Ovary (tissue), 9 donors: ENCODE results near the gene MEIS1. TPM values are rescaled to one million over a fixed set of nuclear protein-coding genes. Genes with fewer than 3 reads are reported as not detected.

Experiments used
- DNase-seq, 5 donors: peaks; one replicate each; pipeline ENCODE4 v3.0.0-alpha.2; 2019 to 2020
- H3K27ac ChIP-seq, 2 donors: fragments of 200-600 bp; one replicate each; pipeline versions ENCODE4 v1.5.1 to v1.8.0; 2019 to 2022
- H3K27me3 ChIP-seq: fragments of 200-600 bp; one replicate; pipeline ENCODE4 v1.8.0; 2022
- H3K36me3 ChIP-seq: fragments of 200-600 bp; sonication (generic); one replicate; pipeline ENCODE4 v1.5.1; 2019
- H3K4me1 ChIP-seq: one replicate; pipeline ENCODE4 v1.8.1; 2013; ENCODE audit warnings: mild to moderate bottlenecking, moderate library complexity; ENCODE audit not compliant: insufficient read depth
- H3K4me3 ChIP-seq: fragments of 200-600 bp; sonication (generic); one replicate; pipeline ENCODE4 v1.5.1; 2017
- H3K9me3 ChIP-seq, 2 donors: fragments of 200-600 bp in 1 of 2; sonication (generic) in 1 of 2; one replicate each; pipeline versions ENCODE4 v1.5.1 to v1.8.1; 2013 to 2019; ENCODE audit warnings: mild to moderate bottlenecking in 1 of 2, moderate library complexity in 1 of 2
- EP300 ChIP-seq: sonication (generic); formaldehyde crosslinking; IDR thresholded peaks from one replicate; pipeline ENCODE4 v1.6.1; 2017; ENCODE audit warnings: antibody characterized with exemption
- POLR2A ChIP-seq: fragments of 450-650 bp; IDR thresholded peaks from one replicate; pipeline ENCODE4 v1.6.1; 2017; ENCODE audit warnings: antibody characterized with exemption, mild to moderate bottlenecking, moderate library complexity
- WGBS, 3 donors: extraction: QIAGEN DNeasy Blood & Tissue Kit in 1 of 3; methylation state at CpG; one replicate each; pipeline versions ENCODE4 v1.1.5 to v1.1.7; 2013 to 2017; 5-methylcytosine and 5-hydroxymethylcytosine counted together
- intact Hi-C, 4 donors: fragments of 100-400 bp; cut with DNase I; formaldehyde crosslinking; loops; one replicate each; pipeline versions ENCODE4 v1.11.0 to v1.15.1; 2022 to 2023
- polyA plus RNA-seq, 2 donors: library from polyadenylated mRNA; stranded (reverse); fragments of 200-250 nt in 1 of 2; fragments of 350-450 nt in 1 of 2; fragmentation: Illumina TruSeq in 1 of 2; extraction: RNeasy Lipid Tissue Mini Kit (QIAGEN cat#74804) in 1 of 2; gene quantifications; one replicate each; pipeline ENCODE4 v1.2.3, GENCODE V29; 2013 to 2014
- total RNA-seq, 7 donors: library from RNA; depleted of rRNA in 2 of 7; stranded (reverse); fragments of >200 nt in 2 of 7; fragmentation: NEBNext Ultra II Directional in 3 of 7; extraction: Animal tissue kit (Norgen Biotek cat#: 25700) in 3 of 7; gene quantifications; one replicate each; pipeline versions ENCODE4 v1.1.0 to v1.2.4, GENCODE V29; 2016 to 2023
- TF ChIP-seq, protein P1 (sequence below), 3 donors: fragments of 450-650 bp in 2 of 3; fragments of 200-600 bp in 1 of 3; IDR thresholded peaks; one replicate each; pipeline versions ENCODE4 v1.5.1 to v1.8.0; 2016 to 2022; ENCODE audit warnings: antibody characterized with exemption in 3 of 3, mild to moderate bottlenecking in 1 of 3
- donor health status: DM: no; HTN: no; CAD: no; lungs with moderate emphysema.
- donor health status: DM: no; HTN: no; CAD: no.
- donor health status: Bipolar disorder and iron deficiency.
- donor health status: DM: yes; HTN: yes; CAD: no.
- donor health status: DM: no; HTN: no; CAD: no.
- donor health status: DM: yes; HTN: yes; CAD: no.

MEIS1 gene
- total and polyA plus RNA-seq, 9 donors = 19.4 to 163 (median 80.4) TPM

DNA sequence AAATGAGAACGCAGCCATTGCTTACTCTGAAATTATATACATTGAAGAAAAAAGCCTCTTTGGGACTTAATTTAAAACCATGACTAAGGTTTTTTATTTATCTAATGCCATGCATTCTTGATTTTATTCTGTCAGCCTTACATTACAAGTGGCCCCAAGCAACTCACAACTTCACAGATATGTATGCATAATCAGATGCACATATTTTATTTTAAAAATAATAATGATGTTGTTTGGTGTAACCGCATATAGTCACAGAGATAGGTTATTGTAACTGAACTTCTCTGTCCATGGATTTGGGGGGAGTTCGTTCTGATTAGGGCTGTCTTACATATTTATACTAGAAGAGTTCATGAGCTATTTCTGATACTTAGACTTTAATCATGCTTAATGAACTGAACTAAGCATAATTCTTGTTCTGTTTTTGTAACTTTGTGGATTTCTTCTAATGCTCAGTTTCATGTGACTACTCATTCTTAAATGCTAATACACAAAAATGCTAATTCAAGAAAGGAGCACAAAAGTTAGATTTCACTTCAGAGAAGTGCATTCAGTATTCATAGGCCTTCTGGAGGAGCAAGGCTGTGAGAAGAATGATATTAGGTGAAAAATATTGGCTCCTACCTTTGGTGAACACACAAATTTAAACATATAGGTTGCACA is 26.2 kb downstream of the MEIS1 start:
- WGBS, 3 donors = 84 to 92% (median 92%) methylated on average over 3 of the region's 3 CpGs
- intact Hi-C loops = no loop called here
- H3K27ac ChIP-seq = no peak overlapping the region
- H3K27me3 ChIP-seq = no peaks in the 10 kb centered on the region
- no peak overlapping the region for H3K4me3 ChIP-seq
- H3K9me3 ChIP-seq = no peaks in the 10 kb centered on the region
- DNase-seq = no peak
- H3K36me3 ChIP-seq = no peaks in the 10 kb centered on the region
- peaks cover 8% of the 10 kb centered on the region for H3K4me1 ChIP-seq
- no peak for TF ChIP-seq POLR2A
- no peak for TF ChIP-seq EP300
- TF ChIP-seq, protein P1, sequence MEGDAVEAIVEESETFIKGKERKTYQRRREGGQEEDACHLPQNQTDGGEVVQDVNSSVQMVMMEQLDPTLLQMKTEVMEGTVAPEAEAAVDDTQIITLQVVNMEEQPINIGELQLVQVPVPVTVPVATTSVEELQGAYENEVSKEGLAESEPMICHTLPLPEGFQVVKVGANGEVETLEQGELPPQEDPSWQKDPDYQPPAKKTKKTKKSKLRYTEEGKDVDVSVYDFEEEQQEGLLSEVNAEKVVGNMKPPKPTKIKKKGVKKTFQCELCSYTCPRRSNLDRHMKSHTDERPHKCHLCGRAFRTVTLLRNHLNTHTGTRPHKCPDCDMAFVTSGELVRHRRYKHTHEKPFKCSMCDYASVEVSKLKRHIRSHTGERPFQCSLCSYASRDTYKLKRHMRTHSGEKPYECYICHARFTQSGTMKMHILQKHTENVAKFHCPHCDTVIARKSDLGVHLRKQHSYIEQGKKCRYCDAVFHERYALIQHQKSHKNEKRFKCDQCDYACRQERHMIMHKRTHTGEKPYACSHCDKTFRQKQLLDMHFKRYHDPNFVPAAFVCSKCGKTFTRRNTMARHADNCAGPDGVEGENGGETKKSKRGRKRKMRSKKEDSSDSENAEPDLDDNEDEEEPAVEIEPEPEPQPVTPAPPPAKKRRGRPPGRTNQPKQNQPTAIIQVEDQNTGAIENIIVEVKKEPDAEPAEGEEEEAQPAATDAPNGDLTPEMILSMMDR (IDR thresholded peaks at IDR 0.05) = no peak

DNA sequence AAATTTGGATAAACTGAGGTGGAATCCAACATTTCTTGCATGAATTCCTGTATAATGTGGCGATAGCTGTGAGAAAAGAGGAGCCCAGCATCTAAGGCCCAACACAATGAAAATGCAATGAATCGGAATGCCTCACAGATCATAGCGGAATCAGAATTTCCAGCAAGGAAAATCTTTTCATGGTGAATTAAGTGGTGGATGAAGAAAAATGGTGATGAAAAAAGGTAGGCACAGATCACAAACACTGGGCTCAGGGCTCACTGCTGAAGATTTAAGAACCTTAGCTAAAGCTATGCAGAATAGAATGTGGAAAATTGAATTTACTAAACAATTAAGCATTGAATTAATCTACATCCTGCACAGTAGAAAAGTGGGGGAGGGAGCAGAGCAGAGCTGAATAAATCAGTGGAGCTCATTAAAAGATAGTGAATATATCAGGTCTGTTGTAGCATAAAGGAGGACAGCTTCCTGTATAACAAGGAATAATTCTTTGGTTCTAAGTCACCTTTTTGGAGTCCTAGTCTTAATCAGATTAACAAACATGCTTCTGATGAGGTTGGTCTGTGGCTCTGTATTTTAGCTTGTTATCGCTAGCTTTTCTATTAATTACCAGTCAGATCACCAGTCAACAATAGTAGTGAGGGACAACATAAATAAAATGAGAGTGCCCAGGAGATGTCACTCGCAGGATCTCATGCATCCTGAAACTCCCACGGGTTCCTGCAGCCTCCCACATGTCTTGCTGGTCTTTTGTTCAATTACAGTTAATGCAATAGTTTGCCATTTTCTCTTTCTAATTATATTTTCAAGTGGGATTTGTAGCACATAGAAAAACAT is 27.0 kb downstream of the MEIS1 start:
- Histone ChIP-seq H3K9me3 (no peaks in the 10 kb centered on the region), H3K4me1 (peaks cover 8% of the 10 kb centered on the region), H3K27ac (no peak overlapping the region), H3K4me3 (no peak overlapping the region), H3K27me3 (no peaks in the 10 kb centered on the region), H3K36me3 (no peaks in the 10 kb centered on the region)
- intact Hi-C loops = no loop called here
- 61 to 73% (median 69%) methylated on average over 6 of the region's 6 CpGs for whole genome bisulfite sequencing, 3 donors
- DNase-seq = no peak
- TF ChIP-seq POLR2A (no peak), EP300 (no peak)
- TF ChIP-seq, protein P1 (IDR thresholded peaks at IDR 0.05) = no peak

DNA sequence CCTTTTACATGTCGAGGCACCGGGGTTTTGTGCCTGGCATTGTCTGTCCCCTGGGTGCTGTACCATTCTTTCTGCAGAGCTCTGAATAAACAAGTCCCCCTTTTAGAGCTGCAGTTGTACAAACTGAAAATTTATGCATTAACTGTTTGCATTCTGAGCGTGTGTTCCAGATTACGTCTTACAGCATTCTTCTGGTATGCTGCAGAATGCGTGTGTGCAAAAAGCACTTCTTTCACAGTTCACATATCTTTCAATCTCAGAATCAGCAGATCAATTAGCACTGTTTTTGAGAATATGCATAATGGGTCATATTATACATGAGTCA is 27.5 kb downstream of the MEIS1 start:
- DNase-seq = no peak
- H3K9me3 ChIP-seq = no peaks in the 10 kb centered on the region
- no peaks in the 10 kb centered on the region for H3K36me3 ChIP-seq
- no peak overlapping the region for H3K4me3 ChIP-seq
- WGBS, 3 donors = 36 to 51% (median 47%) methylated on average over 5 of the region's 5 CpGs
- no peaks in the 10 kb centered on the region for H3K27me3 ChIP-seq
- TF ChIP-seq, protein P1 (IDR thresholded peaks at IDR 0.05) = no peak
- TF ChIP-seq EP300 (no peak), POLR2A (no peak)
- intact Hi-C loops = no loop called here
- peaks cover 8% of the 10 kb centered on the region for H3K4me1 ChIP-seq
- H3K27ac ChIP-seq = no peak overlapping the region

DNA sequence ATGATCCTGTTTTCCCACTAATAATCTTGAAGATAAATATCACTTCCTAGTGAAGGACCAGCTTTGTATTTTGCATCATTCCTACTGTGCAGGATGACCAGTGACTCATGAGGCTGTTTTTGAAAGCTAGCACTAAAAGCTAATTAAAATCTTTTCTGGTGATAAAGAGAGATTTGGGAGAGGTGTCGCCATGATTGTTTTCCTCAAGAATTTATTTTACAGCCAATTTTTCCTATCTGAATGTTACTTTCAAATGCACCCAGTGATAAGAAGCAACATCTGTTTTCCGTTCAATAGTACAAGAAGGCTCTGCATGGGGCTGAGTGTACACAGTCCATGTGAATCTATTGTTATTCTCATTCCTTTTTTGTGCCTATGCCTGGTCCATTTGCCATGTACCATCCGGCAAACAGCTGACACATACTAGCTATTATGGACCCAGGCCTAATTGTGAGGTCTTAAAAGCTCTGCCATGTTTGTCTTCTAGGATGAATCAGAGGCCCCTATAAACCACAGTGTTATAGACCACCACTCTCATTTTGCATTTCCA is 28.4 kb downstream of the MEIS1 start:
- intact Hi-C loops = no loop called here
- WGBS, 3 donors = 18 to 27% (median 25%) methylated on average over 3 of the region's 3 CpGs
- DNase-seq = no peak
- no peaks in the 10 kb centered on the region for H3K27me3 ChIP-seq
- no peak overlapping the region for H3K27ac ChIP-seq
- no peaks in the 10 kb centered on the region for H3K36me3 ChIP-seq
- H3K9me3 ChIP-seq = no peaks in the 10 kb centered on the region
- H3K4me3 ChIP-seq = no peak overlapping the region
- TF ChIP-seq EP300 = no peak
- no peak for TF ChIP-seq POLR2A
- TF ChIP-seq, protein P1 (IDR thresholded peaks at IDR 0.05) = no peak
- H3K4me1 ChIP-seq = peaks cover 8% of the 10 kb centered on the region
